Colonic mucosa (tissue), 4 donors: ENCODE measurements around the gene RASGRP2. TPM values are rescaled to one million over a fixed set of nuclear protein-coding genes. Genes with fewer than 3 reads are reported as not detected.

ENCODE experiments used
- DNase-seq: peaks from one replicate; pipeline ENCODE4 v3.0.0-alpha.2; 2020
- H3K27ac ChIP-seq: fragments of 200-600 bp; one replicate; pipeline ENCODE4 v1.8.0; 2021
- H3K27me3 ChIP-seq: fragments of 200-600 bp; one replicate; pipeline ENCODE4 v1.8.0; 2021
- H3K36me3 ChIP-seq: fragments of 200-600 bp; one replicate; pipeline ENCODE4 v1.8.0; 2021
- H3K4me1 ChIP-seq: fragments of 200-600 bp; one replicate; pipeline ENCODE4 v1.8.0; 2021; ENCODE audit warnings: mild to moderate bottlenecking
- H3K4me3 ChIP-seq: fragments of 200-600 bp; one replicate; pipeline ENCODE4 v1.8.0; 2021
- H3K9ac ChIP-seq, 2 donors: one replicate each; pipeline ENCODE4 v1.7.0; 2013; ENCODE audit warnings: control low read depth in 2 of 2, low read depth in 2 of 2, low read length in 2 of 2
- H3K9me3 ChIP-seq: fragments of 200-600 bp; one replicate; pipeline ENCODE4 v1.8.0; 2021
- intact Hi-C: fragments of 100-400 bp; cut with DNase I; formaldehyde crosslinking; loops from one replicate; pipeline ENCODE4 v1.14.1; 2022
- total RNA-seq, 2 donors: library from RNA; stranded (reverse); fragmentation: NEBNext Ultra II Directional in 1 of 2; extraction: Animal tissue kit (Norgen Biotek cat#: 25700) in 1 of 2; gene quantifications; one replicate each; pipeline ENCODE4 v1.2.1, GENCODE V29; 2021
- TF ChIP-seq, protein P1 (sequence below): fragments of 200-600 bp; IDR thresholded peaks from one replicate; pipeline ENCODE4 v1.8.0; 2022; ENCODE audit warnings: antibody characterized with exemption, mild to moderate bottlenecking
- donor health status: healthy.
- donor health status: DM: no; HTN: no; CAD: no.
- donor health status: DM: no; HTN: no; CAD: no.

The RASGRP2 gene
- total RNA-seq = 1 to 10 TPM; 2.8 to 3.5 TPM

DNA sequence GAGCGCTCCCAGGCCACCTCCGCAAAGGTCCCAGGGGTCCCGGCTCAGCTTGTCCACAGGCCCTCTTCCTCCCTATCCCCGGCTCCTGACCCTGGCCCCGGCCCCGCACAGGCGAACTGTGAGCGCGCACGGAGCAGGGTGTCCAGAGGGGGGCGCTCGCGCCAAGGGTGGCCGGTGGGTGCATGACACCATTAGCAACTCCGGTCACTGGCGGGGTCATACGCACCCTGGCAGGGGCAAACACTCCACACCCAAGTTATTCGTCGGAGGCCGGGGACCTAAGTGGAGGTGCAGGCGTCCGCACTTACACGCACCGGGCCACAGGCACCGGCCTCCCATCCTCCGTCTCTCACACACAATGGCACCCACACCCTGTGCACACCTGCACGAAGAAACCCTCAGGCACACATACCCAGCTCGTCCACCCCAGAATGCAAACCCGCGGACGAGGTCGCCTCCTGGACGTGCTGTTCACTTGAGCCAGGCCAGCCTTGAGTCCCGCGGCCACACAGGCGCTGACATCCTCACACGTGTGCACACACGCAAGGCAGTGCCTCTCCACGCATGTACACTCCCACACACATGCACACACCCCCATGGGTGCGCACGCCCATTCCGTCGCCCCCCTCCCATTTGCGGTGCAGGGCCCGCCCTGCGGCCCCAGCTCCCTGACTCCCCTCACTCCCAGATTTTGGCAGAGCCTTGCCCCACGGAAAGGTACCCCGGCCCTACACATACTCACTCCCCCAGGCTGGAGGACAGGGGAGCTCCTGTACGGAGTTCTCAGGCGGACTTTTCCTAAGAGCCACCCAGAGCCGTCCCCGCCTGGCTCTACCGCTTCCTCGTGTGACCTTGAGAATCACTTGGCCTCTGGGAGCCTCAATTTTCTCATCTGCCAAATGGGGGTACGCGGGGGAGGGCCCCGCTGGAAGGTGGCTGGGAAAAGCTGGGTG is at the start of gene RASGRP2:
RASGRP2 (minus strand) TSS at position 552 of the 953 bp plus-strand sequence. CDS start 1,276 bp downstream, outside the sequence.
- Histone ChIP-seq H3K27me3 (peaks cover 43% of the 10 kb centered on the region), H3K9ac (peak within 1 kb of the TSS; percentile 48 to 60), H3K4me1 (peaks cover 19% of the 10 kb centered on the region), H3K27ac (peak within 1 kb of the TSS; percentile 86), H3K36me3 (no peaks in the 10 kb centered on the region), H3K4me3 (peak within 1 kb of the TSS; percentile 50), H3K9me3 (no peaks in the 10 kb centered on the region)
- TF ChIP-seq, protein P1, sequence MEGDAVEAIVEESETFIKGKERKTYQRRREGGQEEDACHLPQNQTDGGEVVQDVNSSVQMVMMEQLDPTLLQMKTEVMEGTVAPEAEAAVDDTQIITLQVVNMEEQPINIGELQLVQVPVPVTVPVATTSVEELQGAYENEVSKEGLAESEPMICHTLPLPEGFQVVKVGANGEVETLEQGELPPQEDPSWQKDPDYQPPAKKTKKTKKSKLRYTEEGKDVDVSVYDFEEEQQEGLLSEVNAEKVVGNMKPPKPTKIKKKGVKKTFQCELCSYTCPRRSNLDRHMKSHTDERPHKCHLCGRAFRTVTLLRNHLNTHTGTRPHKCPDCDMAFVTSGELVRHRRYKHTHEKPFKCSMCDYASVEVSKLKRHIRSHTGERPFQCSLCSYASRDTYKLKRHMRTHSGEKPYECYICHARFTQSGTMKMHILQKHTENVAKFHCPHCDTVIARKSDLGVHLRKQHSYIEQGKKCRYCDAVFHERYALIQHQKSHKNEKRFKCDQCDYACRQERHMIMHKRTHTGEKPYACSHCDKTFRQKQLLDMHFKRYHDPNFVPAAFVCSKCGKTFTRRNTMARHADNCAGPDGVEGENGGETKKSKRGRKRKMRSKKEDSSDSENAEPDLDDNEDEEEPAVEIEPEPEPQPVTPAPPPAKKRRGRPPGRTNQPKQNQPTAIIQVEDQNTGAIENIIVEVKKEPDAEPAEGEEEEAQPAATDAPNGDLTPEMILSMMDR = peak; percentile 49
- intact Hi-C loops = loop anchor here (5.0 kb wide), 1 partner anchor 57 kb away; no protein-coding TSS in a partner anchor
- peak; percentile 77 for DNase-seq

DNA sequence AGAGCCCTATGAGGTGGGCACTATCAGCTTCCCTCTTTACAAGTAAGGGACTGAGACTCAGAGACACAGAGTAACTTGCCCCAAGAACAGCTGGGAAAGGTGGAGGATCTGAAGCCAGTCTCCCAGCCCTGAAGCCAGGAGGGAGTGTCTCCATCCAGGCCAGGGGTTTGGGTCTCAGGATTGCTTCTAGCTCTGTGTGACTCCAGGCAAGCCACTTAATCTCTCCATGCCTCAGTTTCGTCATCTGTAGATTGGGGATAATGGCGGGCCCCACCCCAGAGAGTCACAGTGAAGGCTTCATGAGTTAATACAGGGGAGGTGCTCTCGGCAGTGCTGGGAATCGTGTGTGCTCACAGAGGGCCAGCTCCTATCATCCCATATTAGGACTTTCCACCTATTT is 48.5 kb upstream of the RASGRP2 start:
- Histone ChIP-seq H3K9me3 (no peaks in the 10 kb centered on the region), H3K9ac (no peak overlapping the region), H3K36me3 (no peaks in the 10 kb centered on the region), H3K4me1 (no peaks in the 10 kb centered on the region), H3K27me3 (no peaks in the 10 kb centered on the region), H3K27ac (no peak overlapping the region), H3K4me3 (no peak overlapping the region)
- DNase-seq = no peak
- TF ChIP-seq, protein P1 = no peak
- intact Hi-C loops = no loop called here

DNA sequence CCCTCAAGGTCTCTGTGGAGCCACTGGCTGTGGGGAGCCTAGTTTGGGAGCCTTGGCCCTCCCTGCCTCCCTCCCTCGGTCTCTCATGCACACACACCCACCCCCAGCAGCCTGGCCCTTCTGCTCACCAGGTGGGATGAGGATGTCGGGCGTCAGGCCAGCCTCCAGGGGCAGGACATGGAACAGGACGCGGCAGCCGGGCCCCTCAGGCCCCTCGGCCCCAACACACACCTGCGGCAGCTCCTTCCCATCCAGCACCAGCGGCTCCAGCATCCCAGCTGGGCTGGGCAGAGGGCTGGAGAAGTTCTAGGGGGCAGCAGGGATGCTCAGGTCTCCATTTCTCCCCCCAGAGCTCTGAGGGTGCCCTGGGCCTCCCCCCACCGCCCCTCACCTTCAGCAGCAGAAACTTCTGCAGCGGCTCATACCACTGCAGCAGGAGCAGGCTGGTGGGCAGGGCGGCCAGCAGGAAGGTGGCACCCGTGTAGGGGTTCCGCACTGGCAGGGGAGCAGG is 47.9 kb upstream of the RASGRP2 start:
- Histone ChIP-seq H3K9me3 (no peaks in the 10 kb centered on the region), H3K27ac (no peak overlapping the region), H3K9ac (no peak overlapping the region), H3K4me3 (no peak overlapping the region), H3K36me3 (no peaks in the 10 kb centered on the region), H3K27me3 (no peaks in the 10 kb centered on the region), H3K4me1 (no peaks in the 10 kb centered on the region)
- intact Hi-C loops = no loop called here
- DNase-seq = no peak
- TF ChIP-seq, protein P1 = no peak

DNA sequence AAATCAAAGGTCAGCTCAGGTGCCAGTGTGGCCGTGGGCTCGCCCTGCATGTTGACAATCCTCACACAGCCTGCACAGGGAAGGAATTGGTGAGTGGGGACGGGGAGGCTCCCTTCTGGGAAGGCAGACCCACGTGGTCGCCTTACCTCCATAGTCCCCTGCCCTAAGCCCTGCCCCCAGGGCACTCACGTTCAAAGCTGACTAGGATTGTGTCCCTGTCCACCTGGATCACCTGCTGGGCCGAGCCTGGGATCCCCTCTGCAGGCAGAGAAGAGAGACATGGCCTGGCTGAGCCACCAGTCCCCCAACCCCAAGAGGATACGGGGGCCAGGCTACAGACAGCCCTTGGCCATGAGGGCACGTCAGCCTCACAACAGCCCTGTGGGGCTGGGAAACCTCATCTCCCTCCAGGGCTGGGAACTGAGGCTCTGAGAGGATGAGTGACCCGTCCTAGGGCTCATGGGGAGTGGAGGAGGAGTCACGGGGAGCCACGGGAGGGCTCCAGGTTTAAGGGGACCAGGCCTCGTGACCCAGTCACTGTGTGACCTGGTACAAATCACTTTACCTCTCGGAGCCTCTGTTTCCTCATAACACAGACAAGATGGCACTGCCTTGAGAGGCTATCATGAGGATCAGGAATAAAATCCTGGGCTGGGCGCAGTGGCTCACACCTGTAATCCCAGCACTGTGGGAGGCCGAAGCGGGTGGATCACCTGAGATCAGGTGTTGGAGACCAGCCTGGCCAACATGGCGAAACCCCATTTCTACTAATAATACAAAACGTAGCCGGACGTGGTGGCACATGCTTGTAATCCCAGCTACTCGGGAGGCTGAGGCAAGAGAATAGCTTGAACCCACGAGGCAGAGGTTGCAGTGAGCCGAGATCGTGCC is 46.5 kb upstream of the RASGRP2 start:
- no peak overlapping the region for H3K27ac ChIP-seq
- no peaks in the 10 kb centered on the region for H3K4me1 ChIP-seq
- DNase-seq = no peak
- H3K9me3 ChIP-seq = no peaks in the 10 kb centered on the region
- peak overlapping the region in 1 of 2 donors; percentile 3 for H3K9ac ChIP-seq
- intact Hi-C loops = no loop called here
- H3K36me3 ChIP-seq = no peaks in the 10 kb centered on the region
- H3K4me3 ChIP-seq = no peak overlapping the region
- TF ChIP-seq, protein P1 = no peak
- no peaks in the 10 kb centered on the region for H3K27me3 ChIP-seq
